DOHH2 (cell line): ENCODE measurements around the gene BMAL2.

Experiments used
- CTCF ChIP-seq: fragments of 200-600 bp; sonication (generic); IDR thresholded peaks from one replicate; pipeline ENCODE4 v1.5.1; 2014; ENCODE audit warnings: antibody characterized with exemption, mild to moderate bottlenecking, low read depth, low read length; ENCODE audit not compliant: poor library complexity, severe bottlenecking
- EZH2phosphoT487 ChIP-seq: fragments of 200-600 bp; sonication (generic); IDR thresholded peaks from 2 replicates; pipeline ENCODE4 v1.6.1; 2017; ENCODE audit warnings: borderline replicate concordance, mild to moderate bottlenecking, antibody characterized with exemption, low read length, moderate library complexity, mixed read lengths

- TF ChIP-seq CTCF (no peak), EZH2phosphoT487 (no peak)
Observed at GRCh38 chr12:27292718-27293117, 39.9 kb upstream of the BMAL2 start.
